Osteocyte (in vitro differentiated cells): ENCODE measurements around the gene UBE3C. TPM values are rescaled to one million over a fixed set of nuclear protein-coding genes. Genes with fewer than 3 reads are reported as not detected.

Experiments used
- DNase-seq: peaks from one replicate; pipeline ENCODE4 v3.0.0; 2021; ENCODE audit warnings: mixed read lengths; ENCODE audit not compliant: unreplicated experiment; ENCODE audit errors: extremely low spot score
- H3K27ac Mint-ChIP-seq: one replicate; pipeline ENCODE4 v1.8.0; 2021; ENCODE audit warnings: mild to moderate bottlenecking, mixed read lengths; ENCODE audit not compliant: unreplicated experiment
- H3K27me3 Mint-ChIP-seq: one replicate; pipeline ENCODE4 v1.8.0; 2021; ENCODE audit warnings: mixed read lengths; ENCODE audit not compliant: unreplicated experiment
- H3K36me3 Mint-ChIP-seq: one replicate; pipeline ENCODE4 v1.8.0; 2021; ENCODE audit warnings: mixed read lengths; ENCODE audit not compliant: unreplicated experiment
- H3K4me1 Mint-ChIP-seq: one replicate; pipeline ENCODE4 v1.8.0; 2021; ENCODE audit warnings: mixed read lengths; ENCODE audit not compliant: unreplicated experiment
- H3K4me3 Mint-ChIP-seq: one replicate; pipeline ENCODE4 v1.8.0; 2021; ENCODE audit warnings: mild to moderate bottlenecking, moderate library complexity, mixed read lengths; ENCODE audit not compliant: unreplicated experiment
- H3K9me3 Mint-ChIP-seq: one replicate; pipeline ENCODE4 v1.8.0; 2021; ENCODE audit warnings: mixed read lengths; ENCODE audit not compliant: unreplicated experiment
- total RNA-seq: library from RNA; stranded (reverse); gene quantifications from 2 replicates; pipeline ENCODE4 v1.2.1, GENCODE V29; 2021
- TF ChIP-seq, protein P1 (sequence below): fragments of 200-600 bp; sonication (generic); IDR thresholded peaks from 2 replicates; pipeline ENCODE4 v1.5.0; 2021; ENCODE audit warnings: antibody characterized with exemption, mild to moderate bottlenecking, moderate library complexity

UBE3C gene
- total RNA-seq, 1 donor from 2014 or later = 59.6 TPM

DNA sequence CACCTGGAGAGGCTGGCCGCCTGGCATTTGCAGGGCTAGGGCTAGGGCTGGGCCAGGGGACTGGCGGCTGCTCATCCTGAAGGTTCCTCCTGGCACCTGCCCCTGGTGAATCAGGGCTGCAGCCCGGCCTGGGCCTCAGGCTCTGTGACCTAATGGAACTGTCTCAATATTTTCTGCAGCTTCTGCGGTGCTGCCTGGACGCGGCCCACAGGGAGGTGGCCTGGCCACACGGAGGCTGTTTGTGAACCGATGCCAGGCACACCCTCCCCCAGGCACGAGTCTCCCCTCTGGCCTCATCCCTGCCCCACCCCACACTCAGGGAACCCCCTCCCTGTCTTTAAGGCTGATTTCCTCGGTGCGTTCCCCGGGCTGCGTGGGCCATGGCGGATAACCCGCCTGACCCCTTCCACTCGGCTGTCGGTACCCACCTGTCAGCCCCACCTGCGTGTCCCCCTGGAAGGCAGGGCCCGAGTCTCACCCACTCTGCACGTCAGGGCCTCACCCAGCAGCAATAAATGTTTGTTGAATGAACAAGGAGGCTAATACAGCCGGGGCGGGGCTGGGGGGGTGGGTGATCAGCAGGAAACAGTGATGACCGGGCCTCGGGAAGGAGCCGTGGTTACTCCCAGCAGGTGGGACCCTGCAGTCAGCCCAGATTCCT is 143.5 kb downstream of the UBE3C start:
- no peaks in the 10 kb centered on the region for H3K9me3 Mint-ChIP-seq
- H3K4me3 Mint-ChIP-seq = no peak overlapping the region
- H3K27ac Mint-ChIP-seq = no peak overlapping the region

DNA sequence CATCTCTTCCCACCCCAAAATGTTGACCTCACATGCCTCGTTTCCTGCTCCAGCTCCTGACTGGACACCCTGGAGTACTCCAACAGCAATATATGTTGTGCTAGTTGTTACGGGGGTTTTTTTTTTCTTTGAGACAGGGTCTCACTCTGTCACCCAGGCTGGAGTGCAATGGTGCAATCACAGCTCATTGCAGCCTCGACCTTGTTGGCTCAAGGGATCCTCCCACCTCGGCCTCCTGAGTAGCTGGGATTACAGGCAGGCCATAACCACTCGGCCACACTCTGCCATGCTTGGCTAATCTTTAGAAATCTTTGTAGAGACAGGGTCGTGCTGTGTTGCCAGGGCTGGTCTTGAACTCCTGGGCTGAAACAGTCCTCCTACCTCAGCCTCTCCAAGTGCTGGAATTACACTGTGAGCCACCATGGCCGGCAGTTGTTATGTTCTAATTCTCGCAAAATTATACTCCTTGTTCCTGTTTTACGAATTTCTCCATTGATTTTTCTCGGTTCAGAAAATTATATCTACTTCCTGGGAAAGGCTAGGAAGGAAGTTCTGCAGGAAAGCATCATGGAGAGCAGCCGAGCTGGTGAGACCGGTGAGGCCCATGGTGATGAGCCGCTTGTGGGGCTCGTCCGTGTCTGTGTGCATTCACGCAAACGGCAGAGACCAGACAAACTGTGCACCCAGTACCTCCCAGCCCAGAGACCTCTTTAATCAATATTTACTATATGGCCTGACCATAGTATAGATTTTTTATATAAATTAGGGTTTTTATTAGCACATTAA is 145.7 kb downstream of the UBE3C start:
- Mint-ChIP-seq H3K4me1 (peaks cover 3% of the 10 kb centered on the region), H3K4me3 (no peak overlapping the region), H3K9me3 (no peaks in the 10 kb centered on the region), H3K36me3 (no peaks in the 10 kb centered on the region), H3K27me3 (no peaks in the 10 kb centered on the region), H3K27ac (no peak overlapping the region)
- TF ChIP-seq, protein P1, sequence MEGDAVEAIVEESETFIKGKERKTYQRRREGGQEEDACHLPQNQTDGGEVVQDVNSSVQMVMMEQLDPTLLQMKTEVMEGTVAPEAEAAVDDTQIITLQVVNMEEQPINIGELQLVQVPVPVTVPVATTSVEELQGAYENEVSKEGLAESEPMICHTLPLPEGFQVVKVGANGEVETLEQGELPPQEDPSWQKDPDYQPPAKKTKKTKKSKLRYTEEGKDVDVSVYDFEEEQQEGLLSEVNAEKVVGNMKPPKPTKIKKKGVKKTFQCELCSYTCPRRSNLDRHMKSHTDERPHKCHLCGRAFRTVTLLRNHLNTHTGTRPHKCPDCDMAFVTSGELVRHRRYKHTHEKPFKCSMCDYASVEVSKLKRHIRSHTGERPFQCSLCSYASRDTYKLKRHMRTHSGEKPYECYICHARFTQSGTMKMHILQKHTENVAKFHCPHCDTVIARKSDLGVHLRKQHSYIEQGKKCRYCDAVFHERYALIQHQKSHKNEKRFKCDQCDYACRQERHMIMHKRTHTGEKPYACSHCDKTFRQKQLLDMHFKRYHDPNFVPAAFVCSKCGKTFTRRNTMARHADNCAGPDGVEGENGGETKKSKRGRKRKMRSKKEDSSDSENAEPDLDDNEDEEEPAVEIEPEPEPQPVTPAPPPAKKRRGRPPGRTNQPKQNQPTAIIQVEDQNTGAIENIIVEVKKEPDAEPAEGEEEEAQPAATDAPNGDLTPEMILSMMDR = no peak
- DNase-seq = no peak

More for the DNA sequence above, 143.5 kb downstream of the UBE3C start:
- TF ChIP-seq, protein P1 = no peak
- peaks cover 8% of the 10 kb centered on the region for H3K4me1 Mint-ChIP-seq
- no peaks in the 10 kb centered on the region for H3K27me3 Mint-ChIP-seq
- no peak for DNase-seq
- H3K36me3 Mint-ChIP-seq = no peaks in the 10 kb centered on the region

DNA sequence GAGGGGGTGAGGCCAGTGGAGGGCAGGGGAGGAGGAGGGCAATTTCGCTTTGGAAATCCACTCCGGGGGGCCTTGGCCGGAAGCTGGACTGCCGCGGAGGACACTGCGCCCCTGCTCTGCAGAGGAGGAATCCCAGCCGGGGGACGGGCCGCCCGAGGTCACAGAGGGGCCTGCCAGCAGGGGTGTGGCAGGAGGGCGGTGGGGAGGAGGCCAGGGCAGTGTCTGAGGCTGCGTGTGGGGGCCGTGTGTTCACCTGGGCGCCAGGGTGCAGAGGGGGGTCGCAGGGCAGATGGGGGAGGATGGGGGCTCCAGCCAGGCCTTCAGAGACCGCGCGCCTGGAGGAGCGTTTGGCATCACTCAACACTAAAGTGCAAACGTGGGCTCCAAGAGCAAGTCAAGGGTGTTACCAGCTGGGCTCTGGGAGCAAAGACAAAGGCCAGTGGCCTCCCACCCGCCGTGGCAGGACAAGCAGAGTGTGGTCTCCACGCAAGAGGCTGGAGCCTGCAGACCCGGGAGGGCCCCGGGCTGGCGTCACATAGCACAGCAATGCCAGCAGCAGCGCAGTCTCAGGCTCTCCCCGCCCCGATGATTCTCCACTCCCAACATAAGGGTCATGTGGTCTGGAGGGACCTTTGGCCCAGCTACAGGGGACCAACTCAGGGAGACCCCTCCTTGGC is 152.8 kb downstream of the UBE3C start:
- H3K27ac Mint-ChIP-seq = no peak overlapping the region
- H3K27me3 Mint-ChIP-seq = no peaks in the 10 kb centered on the region
- no peak for DNase-seq
- H3K9me3 Mint-ChIP-seq = no peaks in the 10 kb centered on the region
- no peaks in the 10 kb centered on the region for H3K36me3 Mint-ChIP-seq
- H3K4me1 Mint-ChIP-seq = no peaks in the 10 kb centered on the region
- TF ChIP-seq, protein P1 = no peak
- H3K4me3 Mint-ChIP-seq = no peak overlapping the region

DNA sequence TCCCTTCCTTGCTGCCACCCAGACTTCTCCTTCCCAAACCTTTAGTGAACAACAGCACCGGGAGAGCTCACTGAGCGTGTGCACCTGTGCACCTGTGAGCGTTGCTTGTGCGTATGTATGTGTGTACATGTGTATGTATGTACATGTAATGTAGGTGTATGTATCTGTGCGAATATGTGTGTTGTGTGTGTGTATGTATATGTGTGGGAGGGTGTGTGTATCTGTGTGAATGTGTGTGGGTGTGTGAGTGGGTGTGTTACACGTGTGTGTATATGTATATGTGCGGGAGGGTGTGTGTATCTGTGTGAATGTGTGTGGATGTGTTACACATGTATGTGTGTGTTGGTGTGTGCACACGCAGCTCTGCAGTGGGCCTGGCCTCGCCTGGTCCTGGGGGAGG is 153.5 kb downstream of the UBE3C start:
- TF ChIP-seq, protein P1 = no peak
- Mint-ChIP-seq H3K27me3 (no peaks in the 10 kb centered on the region), H3K27ac (no peak overlapping the region), H3K36me3 (no peaks in the 10 kb centered on the region), H3K4me1 (no peaks in the 10 kb centered on the region), H3K4me3 (no peak overlapping the region), H3K9me3 (no peaks in the 10 kb centered on the region)
- DNase-seq = no peak
